Measurements from ENCODE around the gene RIN3.
A peak's percentile ranks its signal among the peaks of the same experiment; 100 is the strongest.

Gene RIN3

GRCh38 chr14:92575061-92575747 is 61.6 kb downstream of the RIN3 start:
- H3K4me3 ChIP-seq (ENCODE audit: low read length), result no peak overlapping the region
- H3K4me1 ChIP-seq (ENCODE audit: low read length), result peaks cover 30% of the 10 kb centered on the region

GRCh38 chr14:92575748-92576303 is 62.2 kb downstream of the RIN3 start:
- DNase-seq, result no peak
- Histone ChIP-seq H3K27me3 (replicated peaks; ENCODE audit: insufficient read depth, low read length) (no peaks in the 10 kb centered on the region), H3K9me2 (replicated peaks; ENCODE audit: insufficient read depth, low read length) (no peaks in the 10 kb centered on the region), H3F3A (ENCODE audit: insufficient read depth, low read length) (peaks cover 18% of the 10 kb centered on the region), H3K9ac (ENCODE audit: low read length) (no peak overlapping the region), H3K36me3 (replicated peaks; ENCODE audit: insufficient read depth, low read length) (no peaks in the 10 kb centered on the region), H4K20me1 (ENCODE audit: insufficient read depth, low read length) (no peaks in the 10 kb centered on the region), H3K79me2 (ENCODE audit: low read length) (no peaks in the 10 kb centered on the region), H3K4me1 (ENCODE audit: low read length) (peaks cover 36% of the 10 kb centered on the region), H2AFZ (ENCODE audit: low read length) (no peak overlapping the region), H3K4me2 (ENCODE audit: low read depth, low read length) (no peak overlapping the region), H3K9me3 (replicated peaks; ENCODE audit: insufficient read depth, low read length) (no peaks in the 10 kb centered on the region), H3K27ac (ENCODE audit: low read length) (no peak overlapping the region), H3K4me3 (ENCODE audit: low read length) (no peak overlapping the region)
- TF ChIP-seq EZH2phosphoT487 (IDR thresholded peaks at IDR 0.05; ENCODE audit: low read length) (no peak), EZH2 (optimal IDR thresholded peaks at IDR 0.05; ENCODE audit: low read depth, low read length) (no peak)
- TF ChIP-seq, protein P1, sequence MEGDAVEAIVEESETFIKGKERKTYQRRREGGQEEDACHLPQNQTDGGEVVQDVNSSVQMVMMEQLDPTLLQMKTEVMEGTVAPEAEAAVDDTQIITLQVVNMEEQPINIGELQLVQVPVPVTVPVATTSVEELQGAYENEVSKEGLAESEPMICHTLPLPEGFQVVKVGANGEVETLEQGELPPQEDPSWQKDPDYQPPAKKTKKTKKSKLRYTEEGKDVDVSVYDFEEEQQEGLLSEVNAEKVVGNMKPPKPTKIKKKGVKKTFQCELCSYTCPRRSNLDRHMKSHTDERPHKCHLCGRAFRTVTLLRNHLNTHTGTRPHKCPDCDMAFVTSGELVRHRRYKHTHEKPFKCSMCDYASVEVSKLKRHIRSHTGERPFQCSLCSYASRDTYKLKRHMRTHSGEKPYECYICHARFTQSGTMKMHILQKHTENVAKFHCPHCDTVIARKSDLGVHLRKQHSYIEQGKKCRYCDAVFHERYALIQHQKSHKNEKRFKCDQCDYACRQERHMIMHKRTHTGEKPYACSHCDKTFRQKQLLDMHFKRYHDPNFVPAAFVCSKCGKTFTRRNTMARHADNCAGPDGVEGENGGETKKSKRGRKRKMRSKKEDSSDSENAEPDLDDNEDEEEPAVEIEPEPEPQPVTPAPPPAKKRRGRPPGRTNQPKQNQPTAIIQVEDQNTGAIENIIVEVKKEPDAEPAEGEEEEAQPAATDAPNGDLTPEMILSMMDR (IDR thresholded peaks at IDR 0.05; ENCODE audit: low read length), result no peak

More at GRCh38 chr14:92575061-92575747, 61.6 kb downstream of the RIN3 start:
- peaks cover 11% of the 10 kb centered on the region for H3F3A ChIP-seq (ENCODE audit: insufficient read depth, low read length)
- H3K27me3 ChIP-seq (replicated peaks; ENCODE audit: insufficient read depth, low read length), result no peaks in the 10 kb centered on the region
- no peaks in the 10 kb centered on the region for H4K20me1 ChIP-seq (ENCODE audit: insufficient read depth, low read length)
- no peaks in the 10 kb centered on the region for H3K9me2 ChIP-seq (replicated peaks; ENCODE audit: insufficient read depth, low read length)
- H3K9ac ChIP-seq (ENCODE audit: low read length), result no peak overlapping the region
- no peak overlapping the region for H3K27ac ChIP-seq (ENCODE audit: low read length)
- no peak overlapping the region for H3K4me2 ChIP-seq (ENCODE audit: low read depth, low read length)
- DNase-seq, result no peak
- no peaks in the 10 kb centered on the region for H3K36me3 ChIP-seq (replicated peaks; ENCODE audit: insufficient read depth, low read length)
- no peaks in the 10 kb centered on the region for H3K9me3 ChIP-seq (replicated peaks; ENCODE audit: insufficient read depth, low read length)
- H3K79me2 ChIP-seq (ENCODE audit: low read length), result no peaks in the 10 kb centered on the region
- H2AFZ ChIP-seq (ENCODE audit: low read length), result no peak overlapping the region
- TF ChIP-seq, protein P1 (IDR thresholded peaks at IDR 0.05; ENCODE audit: low read length), result no peak
- no peak for TF ChIP-seq EZH2phosphoT487 (IDR thresholded peaks at IDR 0.05; ENCODE audit: low read length)
- no peak for TF ChIP-seq EZH2 (optimal IDR thresholded peaks at IDR 0.05; ENCODE audit: low read depth, low read length)

GRCh38 chr14:92577321-92577742 is 63.8 kb downstream of the RIN3 start:
- H3K4me1 ChIP-seq (ENCODE audit: low read length), result peaks cover 46% of the 10 kb centered on the region
- TF ChIP-seq, protein P1 (IDR thresholded peaks at IDR 0.05; ENCODE audit: low read length), result no peak
- TF ChIP-seq EZH2phosphoT487 (IDR thresholded peaks at IDR 0.05; ENCODE audit: low read length) (no peak), EZH2 (optimal IDR thresholded peaks at IDR 0.05; ENCODE audit: low read depth, low read length) (no peak)
- peak overlapping the region; percentile 74 for H3K4me2 ChIP-seq (ENCODE audit: low read depth, low read length)

More at GRCh38 chr14:92577321-92577742, 63.8 kb downstream of the RIN3 start:
- H3K4me3 ChIP-seq (ENCODE audit: low read length), result peak overlapping the region; percentile 41; the same call in 1 of the 2 replicates
- H3K27ac ChIP-seq (ENCODE audit: low read length), result peak overlapping the region; percentile 96
- no peaks in the 10 kb centered on the region for H3K36me3 ChIP-seq (replicated peaks; ENCODE audit: insufficient read depth, low read length)
- no peaks in the 10 kb centered on the region for H3K79me2 ChIP-seq (ENCODE audit: low read length)
- H2AFZ ChIP-seq (ENCODE audit: low read length), result peak overlapping the region; percentile 30; the same call in 1 of the 2 replicates
- H3F3A ChIP-seq (ENCODE audit: insufficient read depth, low read length), result peaks cover 31% of the 10 kb centered on the region
- H3K27me3 ChIP-seq (replicated peaks; ENCODE audit: insufficient read depth, low read length), result no peaks in the 10 kb centered on the region
- DNase-seq, result peak; percentile 82
- H3K9me3 ChIP-seq (replicated peaks; ENCODE audit: insufficient read depth, low read length), result no peaks in the 10 kb centered on the region
- no peaks in the 10 kb centered on the region for H3K9me2 ChIP-seq (replicated peaks; ENCODE audit: insufficient read depth, low read length)
- H4K20me1 ChIP-seq (ENCODE audit: insufficient read depth, low read length), result no peaks in the 10 kb centered on the region
- H3K9ac ChIP-seq (ENCODE audit: low read length), result peak overlapping the region; percentile 66
